SK-N-SH (cell line): Measurements from ENCODE around the gene ABR.

Source experiments
- CTCF ChIP-seq: fragments of 200-600 bp; sonication (generic); IDR thresholded peaks from 2 replicates; pipeline ENCODE4 v1.6.1; 2017; ENCODE audit warnings: antibody characterized with exemption, mild to moderate bottlenecking, moderate library complexity
- POLR2AphosphoS5 ChIP-seq: IDR thresholded peaks from 2 replicates; pipeline ENCODE4 v1.6.1; 2012; ENCODE audit warnings: low read depth, low read length
- REST ChIP-seq: IDR thresholded peaks from 2 replicates; pipeline ENCODE4 v1.6.1; 2012; ENCODE audit warnings: mild to moderate bottlenecking, low read depth, low read length, moderate library complexity

- TF ChIP-seq CTCF: no peak; the same call in 1 of the 2 replicates
- TF ChIP-seq REST: no peak
- no peak for TF ChIP-seq POLR2AphosphoS5
Measured at GRCh38 chr17:1002412-1002753, 177.4 kb downstream of the ABR start.
